ENCODE measurements around the gene KSR1.

GRCh38 chr17:27521281-27522027, 65.2 kb downstream of the KSR1 start:
- TF ChIP-seq EZH2 (IDR thresholded peaks at IDR 0.05; ENCODE audit: insufficient read depth, poor library complexity, severe bottlenecking) (no peak), EZH2phosphoT487 (IDR thresholded peaks at IDR 0.05; ENCODE audit: insufficient read depth, low read depth) (no peak)

Data from GM23248 (cell line).